NCI-H1436 treated with DMSO at 0.1 percent for 48 hours (cell line): ENCODE measurements around the gene ALS2.

Experiments
- DNase-seq: peaks from one replicate; lab custom pipeline; 2025; lab: John Stamatoyannopoulos, UW

The ALS2 gene

GRCh38 chr2:201754717-201755415 lies 25.9 kb downstream of the ALS2 start:
- DNase-seq: no peak

- DNase-seq: no peak
These were observed 29.2 kb downstream of the ALS2 start for GRCh38 chr2:201751566-201751965.

- DNase-seq: no peak
These were observed 34.2 kb downstream of the ALS2 start for GRCh38 chr2:201746551-201746950.

GRCh38 chr2:201735486-201735885 lies 45.2 kb downstream of the ALS2 start:
- no peak for DNase-seq

GRCh38 chr2:201734111-201734510 lies 46.6 kb downstream of the ALS2 start:
- no peak for DNase-seq

GRCh38 chr2:201733544-201733943 lies 47.2 kb downstream of the ALS2 start:
- DNase-seq: no peak

GRCh38 chr2:201730651-201731285 lies 50.0 kb downstream of the ALS2 start:
- DNase-seq: no peak

GRCh38 chr2:201715459-201715858 lies 65.3 kb downstream of the ALS2 start:
- DNase-seq: no peak

GRCh38 chr2:201712726-201713125 lies 68.0 kb downstream of the ALS2 start:
- no peak for DNase-seq

GRCh38 chr2:201709747-201710146 lies 71.0 kb downstream of the ALS2 start:
- no peak for DNase-seq

GRCh38 chr2:201709049-201709448 lies 71.7 kb downstream of the ALS2 start:
- no peak for DNase-seq

- no peak for DNase-seq
These were observed 73.0 kb downstream of the ALS2 start for GRCh38 chr2:201707753-201708152.

- no peak for DNase-seq
These were observed 73.6 kb downstream of the ALS2 start for GRCh38 chr2:201707142-201707541.

GRCh38 chr2:201704536-201704935 lies 76.2 kb downstream of the ALS2 start:
- DNase-seq: no peak

- no peak for DNase-seq
These were observed 79.1 kb downstream of the ALS2 start for GRCh38 chr2:201701646-201702045.

GRCh38 chr2:201699416-201699815 lies 81.3 kb downstream of the ALS2 start:
- DNase-seq: no peak

- DNase-seq: no peak
These were observed 82.0 kb downstream of the ALS2 start, which contains the start of gene MPP4 for GRCh38 chr2:201698588-201699226. MPP4 (minus strand) TSS chr2:201698644; CDS start chr2:201693954, 4,690 bp downstream.

GRCh38 chr2:201697899-201698298 lies 82.8 kb downstream of the ALS2 start:
- no peak for DNase-seq

- no peak for DNase-seq
These were observed 84.5 kb downstream of the ALS2 start for GRCh38 chr2:201696151-201696659.

GRCh38 chr2:201685156-201685555 lies 95.6 kb downstream of the ALS2 start:
- no peak for DNase-seq

- DNase-seq: no peak
These were observed 100.0 kb downstream of the ALS2 start for GRCh38 chr2:201680743-201681142.

- DNase-seq: no peak
These were observed 102.3 kb downstream of the ALS2 start for GRCh38 chr2:201678401-201678800.

- DNase-seq: no peak
These were observed 105.3 kb downstream of the ALS2 start for GRCh38 chr2:201675454-201675853.
